Ovary (tissue), 9 donors: ENCODE measurements around the gene TENM3. TPM values are rescaled to one million over a fixed set of nuclear protein-coding genes. Genes with fewer than 3 reads are reported as not detected.

Experiments used
- DNase-seq, 5 donors: peaks; one replicate each; pipeline ENCODE4 v3.0.0-alpha.2; 2019 to 2020
- H3K27ac ChIP-seq, 2 donors: fragments of 200-600 bp; one replicate each; pipeline versions ENCODE4 v1.5.1 to v1.8.0; 2019 to 2022
- H3K27me3 ChIP-seq: fragments of 200-600 bp; one replicate; pipeline ENCODE4 v1.8.0; 2022
- H3K36me3 ChIP-seq: fragments of 200-600 bp; sonication (generic); one replicate; pipeline ENCODE4 v1.5.1; 2019
- H3K4me1 ChIP-seq: one replicate; pipeline ENCODE4 v1.8.1; 2013; ENCODE audit warnings: mild to moderate bottlenecking, moderate library complexity; ENCODE audit not compliant: insufficient read depth
- H3K4me3 ChIP-seq: fragments of 200-600 bp; sonication (generic); one replicate; pipeline ENCODE4 v1.5.1; 2017
- H3K9me3 ChIP-seq, 2 donors: fragments of 200-600 bp in 1 of 2; sonication (generic) in 1 of 2; one replicate each; pipeline versions ENCODE4 v1.5.1 to v1.8.1; 2013 to 2019; ENCODE audit warnings: mild to moderate bottlenecking in 1 of 2, moderate library complexity in 1 of 2
- CTCF ChIP-seq, 3 donors: fragments of 450-650 bp in 2 of 3; fragments of 200-600 bp in 1 of 3; IDR thresholded peaks; one replicate each; pipeline versions ENCODE4 v1.5.1 to v1.8.0; 2016 to 2022; ENCODE audit warnings: antibody characterized with exemption in 3 of 3, mild to moderate bottlenecking in 1 of 3
- EP300 ChIP-seq: sonication (generic); formaldehyde crosslinking; IDR thresholded peaks from one replicate; pipeline ENCODE4 v1.6.1; 2017; ENCODE audit warnings: antibody characterized with exemption
- POLR2A ChIP-seq: fragments of 450-650 bp; IDR thresholded peaks from one replicate; pipeline ENCODE4 v1.6.1; 2017; ENCODE audit warnings: antibody characterized with exemption, mild to moderate bottlenecking, moderate library complexity
- WGBS, 3 donors: extraction: QIAGEN DNeasy Blood & Tissue Kit in 1 of 3; methylation state at CpG; one replicate each; pipeline versions ENCODE4 v1.1.5 to v1.1.7; 2013 to 2017; 5-methylcytosine and 5-hydroxymethylcytosine counted together
- intact Hi-C, 4 donors: fragments of 100-400 bp; cut with DNase I; formaldehyde crosslinking; loops; one replicate each; pipeline versions ENCODE4 v1.11.0 to v1.15.1; 2022 to 2023
- polyA plus RNA-seq, 2 donors: library from polyadenylated mRNA; stranded (reverse); fragments of 200-250 nt in 1 of 2; fragments of 350-450 nt in 1 of 2; fragmentation: Illumina TruSeq in 1 of 2; extraction: RNeasy Lipid Tissue Mini Kit (QIAGEN cat#74804) in 1 of 2; gene quantifications; one replicate each; pipeline ENCODE4 v1.2.3, GENCODE V29; 2013 to 2014
- total RNA-seq, 7 donors: library from RNA; depleted of rRNA in 2 of 7; stranded (reverse); fragments of >200 nt in 2 of 7; fragmentation: NEBNext Ultra II Directional in 3 of 7; extraction: Animal tissue kit (Norgen Biotek cat#: 25700) in 3 of 7; gene quantifications; one replicate each; pipeline versions ENCODE4 v1.1.0 to v1.2.4, GENCODE V29; 2016 to 2023
- donor health status: DM: no; HTN: no; CAD: no; lungs with moderate emphysema.
- donor health status: DM: no; HTN: no; CAD: no.
- donor health status: Bipolar disorder and iron deficiency.
- donor health status: DM: yes; HTN: yes; CAD: no.
- donor health status: DM: no; HTN: no; CAD: no.
- donor health status: DM: yes; HTN: yes; CAD: no.

TENM3 gene
- total and polyA plus RNA-seq, 9 donors, result 0.82 to 16.1 (median 5.7) TPM

- Histone ChIP-seq H3K4me1 (no peaks in the 10 kb centered on the region), H3K36me3 (no peaks in the 10 kb centered on the region), H3K9me3 (no peaks in the 10 kb centered on the region), H3K27ac (no peak overlapping the region), H3K4me3 (no peak overlapping the region), H3K27me3 (no peaks in the 10 kb centered on the region)
- no peak for DNase-seq
- intact Hi-C loops, result no loop called here
- 78 to 86% (median 82%) methylated on average over 25 to 26 of the region's 26 CpGs for WGBS, 3 donors
- TF ChIP-seq CTCF (IDR thresholded peaks at IDR 0.05) (no peak), POLR2A (no peak), EP300 (no peak)
Measured at GRCh38 chr4:182835006-182835740, 592.0 kb downstream of the TENM3 start.

DNA sequence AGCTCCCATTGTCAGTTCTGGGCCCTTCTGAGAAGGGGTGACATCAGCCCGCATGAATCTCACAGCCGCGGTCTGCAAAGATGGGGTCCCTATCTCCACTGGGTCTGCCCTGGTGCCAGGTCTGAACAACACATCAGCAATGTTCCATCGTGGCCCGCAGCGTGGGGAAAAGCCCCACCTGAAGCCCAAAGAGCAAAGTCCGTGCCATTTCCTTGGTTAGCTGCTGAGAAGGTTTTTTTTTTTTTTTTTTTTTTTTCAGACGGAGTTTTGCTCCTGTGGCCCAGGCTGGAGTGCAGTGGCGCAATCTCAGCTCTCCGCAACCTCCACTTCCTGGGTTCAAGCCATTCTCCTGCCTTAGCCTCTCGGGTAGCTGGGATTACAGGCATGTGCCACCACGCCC lies 594.6 kb downstream of the TENM3 start:
- DNase-seq, result no peak
- intact Hi-C loops, result no loop called here
- H3K4me1 ChIP-seq, result no peaks in the 10 kb centered on the region
- H3K27ac ChIP-seq, result no peak overlapping the region
- 80 to 87% (median 80%) methylated on average over 12 of the region's 12 CpGs for WGBS, 3 donors
- H3K9me3 ChIP-seq, result no peaks in the 10 kb centered on the region
- no peaks in the 10 kb centered on the region for H3K36me3 ChIP-seq
- H3K27me3 ChIP-seq, result no peaks in the 10 kb centered on the region
- H3K4me3 ChIP-seq, result no peak overlapping the region
- no peak for TF ChIP-seq POLR2A
- TF ChIP-seq EP300, result no peak
- TF ChIP-seq CTCF (IDR thresholded peaks at IDR 0.05), result no peak

DNA sequence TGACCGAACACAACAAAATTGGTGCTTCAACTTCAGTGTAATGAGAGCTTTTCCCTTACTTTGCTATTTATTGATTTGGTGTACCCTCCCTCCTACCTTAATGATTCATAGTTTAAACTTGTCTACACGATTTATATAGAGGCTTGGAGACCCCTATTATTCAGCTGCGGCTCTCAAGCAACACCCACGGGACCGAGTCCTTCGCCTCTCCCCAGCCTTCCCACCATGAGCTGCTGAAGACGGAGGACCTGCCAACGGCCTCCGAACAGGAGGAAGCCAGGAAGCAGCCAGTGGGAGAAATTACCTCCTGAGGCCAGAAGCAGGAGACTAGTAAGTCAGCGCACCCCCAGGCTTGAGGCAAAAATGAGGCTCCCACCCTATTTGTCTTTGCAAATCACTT lies 595.3 kb downstream of the TENM3 start:
- Histone ChIP-seq H3K4me3 (no peak overlapping the region), H3K9me3 (no peaks in the 10 kb centered on the region), H3K4me1 (no peaks in the 10 kb centered on the region), H3K27ac (no peak overlapping the region), H3K27me3 (no peaks in the 10 kb centered on the region), H3K36me3 (no peaks in the 10 kb centered on the region)
- TF ChIP-seq EP300 (no peak), POLR2A (no peak), CTCF (IDR thresholded peaks at IDR 0.05) (no peak)
- WGBS, 3 donors, result 68 to 77% (median 75%) methylated on average over 10 of the region's 10 CpGs
- intact Hi-C loops, result no loop called here
- DNase-seq, result no peak

GRCh38 chr4:182839256-182839655 lies 596.1 kb downstream of the TENM3 start:
- intact Hi-C loops, result no loop called here
- H3K27me3 ChIP-seq, result no peaks in the 10 kb centered on the region
- H3K36me3 ChIP-seq, result no peaks in the 10 kb centered on the region
- no peaks in the 10 kb centered on the region for H3K9me3 ChIP-seq
- H3K27ac ChIP-seq, result no peak overlapping the region
- no peaks in the 10 kb centered on the region for H3K4me1 ChIP-seq
- no peak for TF ChIP-seq CTCF (IDR thresholded peaks at IDR 0.05)
- TF ChIP-seq POLR2A, result no peak
- no peak for TF ChIP-seq EP300
- WGBS, 3 donors, result 95 to 97% (median 97%) methylated on average over 9 of the region's 9 CpGs
- DNase-seq, result no peak
- H3K4me3 ChIP-seq, result no peak overlapping the region
